ENCODE measurements around the gene ZNF672. TPM values are rescaled to one million over a fixed set of nuclear protein-coding genes. Genes with fewer than 3 reads are reported as not detected.

The ZNF672 gene
- total and polyA plus RNA-seq, 2 of the 13 experiments (the other 11 are each of a cell fraction or from before 2014, with no cell fraction given) = 17.2 to 22.9 TPM

DNA sequence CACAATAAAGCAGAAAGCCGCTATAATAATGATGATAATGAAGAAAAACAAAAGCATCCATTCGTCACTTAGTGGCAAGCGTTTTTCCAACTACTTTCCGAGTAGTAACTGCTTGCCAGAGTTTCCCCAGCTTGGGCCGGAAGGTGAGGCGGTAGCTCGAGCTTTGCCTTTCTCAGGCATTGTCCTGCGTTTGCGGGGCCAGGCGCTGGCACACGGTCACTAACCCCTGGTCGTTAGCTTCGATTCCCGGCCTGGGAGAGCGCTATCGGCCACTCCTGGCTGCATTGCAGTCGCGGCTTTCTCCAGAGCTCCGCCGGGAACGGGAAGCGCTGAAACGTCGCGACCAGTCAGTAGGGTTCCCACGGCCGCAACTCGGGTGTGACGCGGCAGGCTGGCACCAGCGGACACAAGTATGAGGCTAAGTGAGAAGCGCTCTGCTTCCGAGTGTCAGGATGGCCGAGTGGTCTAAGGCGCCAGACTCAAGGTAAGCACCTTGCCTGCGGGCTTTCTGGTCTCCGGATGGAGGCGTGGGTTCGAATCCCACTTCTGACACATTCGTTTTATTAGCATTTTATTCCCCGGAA lies 35.5 kb downstream of the ZNF672 start (continued):
- TF ChIP-seq, protein P1, sequence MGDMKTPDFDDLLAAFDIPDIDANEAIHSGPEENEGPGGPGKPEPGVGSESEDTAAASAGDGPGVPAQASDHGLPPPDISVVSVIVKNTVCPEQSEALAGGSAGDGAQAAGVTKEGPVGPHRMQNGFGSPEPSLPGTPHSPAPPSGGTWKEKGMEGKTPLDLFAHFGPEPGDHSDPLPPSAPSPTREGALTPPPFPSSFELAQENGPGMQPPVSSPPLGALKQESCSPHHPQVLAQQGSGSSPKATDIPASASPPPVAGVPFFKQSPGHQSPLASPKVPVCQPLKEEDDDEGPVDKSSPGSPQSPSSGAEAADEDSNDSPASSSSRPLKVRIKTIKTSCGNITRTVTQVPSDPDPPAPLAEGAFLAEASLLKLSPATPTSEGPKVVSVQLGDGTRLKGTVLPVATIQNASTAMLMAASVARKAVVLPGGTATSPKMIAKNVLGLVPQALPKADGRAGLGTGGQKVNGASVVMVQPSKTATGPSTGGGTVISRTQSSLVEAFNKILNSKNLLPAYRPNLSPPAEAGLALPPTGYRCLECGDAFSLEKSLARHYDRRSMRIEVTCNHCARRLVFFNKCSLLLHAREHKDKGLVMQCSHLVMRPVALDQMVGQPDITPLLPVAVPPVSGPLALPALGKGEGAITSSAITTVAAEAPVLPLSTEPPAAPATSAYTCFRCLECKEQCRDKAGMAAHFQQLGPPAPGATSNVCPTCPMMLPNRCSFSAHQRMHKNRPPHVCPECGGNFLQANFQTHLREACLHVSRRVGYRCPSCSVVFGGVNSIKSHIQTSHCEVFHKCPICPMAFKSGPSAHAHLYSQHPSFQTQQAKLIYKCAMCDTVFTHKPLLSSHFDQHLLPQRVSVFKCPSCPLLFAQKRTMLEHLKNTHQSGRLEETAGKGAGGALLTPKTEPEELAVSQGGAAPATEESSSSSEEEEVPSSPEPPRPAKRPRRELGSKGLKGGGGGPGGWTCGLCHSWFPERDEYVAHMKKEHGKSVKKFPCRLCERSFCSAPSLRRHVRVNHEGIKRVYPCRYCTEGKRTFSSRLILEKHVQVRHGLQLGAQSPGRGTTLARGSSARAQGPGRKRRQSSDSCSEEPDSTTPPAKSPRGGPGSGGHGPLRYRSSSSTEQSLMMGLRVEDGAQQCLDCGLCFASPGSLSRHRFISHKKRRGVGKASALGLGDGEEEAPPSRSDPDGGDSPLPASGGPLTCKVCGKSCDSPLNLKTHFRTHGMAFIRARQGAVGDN (CRISPR knock-in tag; IDR thresholded peaks at IDR 0.05) = peak; percentile 91
- TF ChIP-seq, protein P2, sequence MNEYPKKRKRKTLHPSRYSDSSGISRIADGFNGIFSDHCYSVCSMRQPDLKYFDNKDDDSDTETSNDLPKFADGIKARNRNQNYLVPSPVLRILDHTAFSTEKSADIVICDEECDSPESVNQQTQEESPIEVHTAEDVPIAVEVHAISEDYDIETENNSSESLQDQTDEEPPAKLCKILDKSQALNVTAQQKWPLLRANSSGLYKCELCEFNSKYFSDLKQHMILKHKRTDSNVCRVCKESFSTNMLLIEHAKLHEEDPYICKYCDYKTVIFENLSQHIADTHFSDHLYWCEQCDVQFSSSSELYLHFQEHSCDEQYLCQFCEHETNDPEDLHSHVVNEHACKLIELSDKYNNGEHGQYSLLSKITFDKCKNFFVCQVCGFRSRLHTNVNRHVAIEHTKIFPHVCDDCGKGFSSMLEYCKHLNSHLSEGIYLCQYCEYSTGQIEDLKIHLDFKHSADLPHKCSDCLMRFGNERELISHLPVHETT (CRISPR knock-in tag; conservative IDR thresholded peaks at IDR 0.05) = peak; percentile 55; the same call in 1 of the 2 replicates
- TF ChIP-seq ZNF143 (CRISPR knock-in tag; IDR thresholded peaks at IDR 0.05) = no peak
- TF ChIP-seq, protein P3, sequence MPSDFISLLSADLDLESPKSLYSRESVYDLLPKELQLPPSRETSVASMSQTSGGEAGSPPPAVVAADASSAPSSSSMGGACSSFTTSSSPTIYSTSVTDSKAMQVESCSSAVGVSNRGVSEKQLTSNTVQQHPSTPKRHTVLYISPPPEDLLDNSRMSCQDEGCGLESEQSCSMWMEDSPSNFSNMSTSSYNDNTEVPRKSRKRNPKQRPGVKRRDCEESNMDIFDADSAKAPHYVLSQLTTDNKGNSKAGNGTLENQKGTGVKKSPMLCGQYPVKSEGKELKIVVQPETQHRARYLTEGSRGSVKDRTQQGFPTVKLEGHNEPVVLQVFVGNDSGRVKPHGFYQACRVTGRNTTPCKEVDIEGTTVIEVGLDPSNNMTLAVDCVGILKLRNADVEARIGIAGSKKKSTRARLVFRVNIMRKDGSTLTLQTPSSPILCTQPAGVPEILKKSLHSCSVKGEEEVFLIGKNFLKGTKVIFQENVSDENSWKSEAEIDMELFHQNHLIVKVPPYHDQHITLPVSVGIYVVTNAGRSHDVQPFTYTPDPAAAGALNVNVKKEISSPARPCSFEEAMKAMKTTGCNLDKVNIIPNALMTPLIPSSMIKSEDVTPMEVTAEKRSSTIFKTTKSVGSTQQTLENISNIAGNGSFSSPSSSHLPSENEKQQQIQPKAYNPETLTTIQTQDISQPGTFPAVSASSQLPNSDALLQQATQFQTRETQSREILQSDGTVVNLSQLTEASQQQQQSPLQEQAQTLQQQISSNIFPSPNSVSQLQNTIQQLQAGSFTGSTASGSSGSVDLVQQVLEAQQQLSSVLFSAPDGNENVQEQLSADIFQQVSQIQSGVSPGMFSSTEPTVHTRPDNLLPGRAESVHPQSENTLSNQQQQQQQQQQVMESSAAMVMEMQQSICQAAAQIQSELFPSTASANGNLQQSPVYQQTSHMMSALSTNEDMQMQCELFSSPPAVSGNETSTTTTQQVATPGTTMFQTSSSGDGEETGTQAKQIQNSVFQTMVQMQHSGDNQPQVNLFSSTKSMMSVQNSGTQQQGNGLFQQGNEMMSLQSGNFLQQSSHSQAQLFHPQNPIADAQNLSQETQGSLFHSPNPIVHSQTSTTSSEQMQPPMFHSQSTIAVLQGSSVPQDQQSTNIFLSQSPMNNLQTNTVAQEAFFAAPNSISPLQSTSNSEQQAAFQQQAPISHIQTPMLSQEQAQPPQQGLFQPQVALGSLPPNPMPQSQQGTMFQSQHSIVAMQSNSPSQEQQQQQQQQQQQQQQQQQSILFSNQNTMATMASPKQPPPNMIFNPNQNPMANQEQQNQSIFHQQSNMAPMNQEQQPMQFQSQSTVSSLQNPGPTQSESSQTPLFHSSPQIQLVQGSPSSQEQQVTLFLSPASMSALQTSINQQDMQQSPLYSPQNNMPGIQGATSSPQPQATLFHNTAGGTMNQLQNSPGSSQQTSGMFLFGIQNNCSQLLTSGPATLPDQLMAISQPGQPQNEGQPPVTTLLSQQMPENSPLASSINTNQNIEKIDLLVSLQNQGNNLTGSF (CRISPR knock-in tag; IDR thresholded peaks at IDR 0.05) = no peak
- no peak; the same call in 1 of the 2 replicates for TF ChIP-seq ZNF644 (CRISPR knock-in tag; IDR thresholded peaks at IDR 0.05; ENCODE audit: low read depth)
- TF ChIP-seq MXI1 (IDR thresholded peaks at IDR 0.05; ENCODE audit: borderline replicate concordance, low read depth, low read length) = peak; percentile 14; the same call in 1 of the 3 replicates
- TF ChIP-seq ZNF251 (CRISPR knock-in tag; IDR thresholded peaks at IDR 0.05) = no peak
- TF ChIP-seq GTF2F1 (IDR thresholded peaks at IDR 0.05; ENCODE audit: low read length) = 0 out of 2 replicates have a peak, but pooled peaks have one; percentile 20
- no peak for TF ChIP-seq RELA (CRISPR knock-in tag; IDR thresholded peaks at IDR 0.05)
- TF ChIP-seq KDM4B (CRISPR knock-in tag; IDR thresholded peaks at IDR 0.05) = no peak
- peak; percentile 99 for TF ChIP-seq MAF1 (CRISPR knock-in tag; IDR thresholded peaks at IDR 0.05; ENCODE audit: borderline replicate concordance)
- TF ChIP-seq, protein P4, sequence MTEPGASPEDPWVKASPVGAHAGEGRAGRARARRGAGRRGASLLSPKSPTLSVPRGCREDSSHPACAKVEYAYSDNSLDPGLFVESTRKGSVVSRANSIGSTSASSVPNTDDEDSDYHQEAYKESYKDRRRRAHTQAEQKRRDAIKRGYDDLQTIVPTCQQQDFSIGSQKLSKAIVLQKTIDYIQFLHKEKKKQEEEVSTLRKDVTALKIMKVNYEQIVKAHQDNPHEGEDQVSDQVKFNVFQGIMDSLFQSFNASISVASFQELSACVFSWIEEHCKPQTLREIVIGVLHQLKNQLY (CRISPR knock-in tag; IDR thresholded peaks at IDR 0.05) = 0 out of 2 replicates have a peak, but pooled peaks have one; percentile 20
- TF ChIP-seq GPN1 (CRISPR knock-in tag; IDR thresholded peaks at IDR 0.05; ENCODE audit: borderline replicate concordance) = no peak
- no peak for TF ChIP-seq BORCS8-MEF2B (CRISPR knock-in tag; IDR thresholded peaks at IDR 0.05)
- TF ChIP-seq SMARCC2 (IDR thresholded peaks at IDR 0.05) = no peak
- TF ChIP-seq U2AF2 (IDR thresholded peaks at IDR 0.05; ENCODE audit: low read depth, low read length) = no peak
- TF ChIP-seq ZNF678 (CRISPR knock-in tag; IDR thresholded peaks at IDR 0.05) = peak; percentile 74; the same call in 1 of the 2 replicates
- TF ChIP-seq TEAD2 (CRISPR knock-in tag; IDR thresholded peaks at IDR 0.05) = no peak
- no peak for TF ChIP-seq ZNF569 (CRISPR knock-in tag; IDR thresholded peaks at IDR 0.05; ENCODE audit: borderline replicate concordance)
- no peak for TF ChIP-seq ZNF761 (CRISPR knock-in tag; conservative IDR thresholded peaks at IDR 0.05)

Data from HepG2 (cell line).